IMR-90 (cell line): ENCODE measurements around the gene AGAP1. TPM values are rescaled to one million over a fixed set of nuclear protein-coding genes. Genes with fewer than 3 reads are reported as not detected.

ENCODE experiments used
- ATAC-seq: fragments of 200-7000 bp; cut with Tn5 transposase; 2 replicates; pipeline ENCODE4 v1.9.1; 2020; ENCODE audit warnings: low read depth, mild to moderate bottlenecking, moderate library complexity
- BruUV-seq: library from RNA; stranded (reverse); fragments of 400-500 nt; replicated peaks from 2 replicates; lab custom pipeline; 2021; lab: Mats Ljungman, UMichigan
- CTCF ChIA-PET: fragments of 300-600 bp; formaldehyde crosslinking; extraction: SDS; loops from one replicate; lab custom pipeline; 2021; ENCODE audit warnings: antibody characterized with exemption; lab: Yijun Ruan, JAX
- POLR2A ChIA-PET: fragments of 300-600 bp; sonication (Branson Sonifier 250); formaldehyde crosslinking; loops from one replicate; lab custom pipeline; 2022; ENCODE audit warnings: antibody characterized with exemption; ENCODE audit not compliant: unreplicated experiment; lab: Charles Lee
- DNase-seq: peaks from one replicate; pipeline ENCODE4 v3.0.0; 2013
- H2AFZ ChIP-seq: replicated peaks from 2 replicates; pipeline ENCODE3; 2013; ENCODE audit warnings: low read length, mild to moderate bottlenecking; ENCODE audit not compliant: poor library complexity
- H2AK5ac ChIP-seq: 2 replicates; pipeline ENCODE4 v1.6.1; 2013; ENCODE audit warnings: low read depth, low read length, inconsistent platforms
- H2AK9ac ChIP-seq: replicated peaks from 2 replicates; pipeline ENCODE3; 2013; ENCODE audit warnings: mild to moderate bottlenecking, low read depth, low read length, moderate library complexity; ENCODE audit not compliant: poor library complexity
- H2BK120ac ChIP-seq: 2 replicates; pipeline ENCODE4 v1.6.1; 2013; ENCODE audit warnings: low read depth, low read length, inconsistent platforms
- H2BK15ac ChIP-seq: 3 replicates; pipeline ENCODE4 v1.6.1; 2013; ENCODE audit warnings: low read depth, low read length, inconsistent platforms
- H2BK20ac ChIP-seq: 2 replicates; pipeline ENCODE4 v1.6.1; 2013; ENCODE audit warnings: low read depth, mild to moderate bottlenecking, inconsistent platforms, low read length, moderate library complexity
- H2BK5ac ChIP-seq: 2 replicates; pipeline ENCODE4 v1.6.1; 2013; ENCODE audit warnings: mild to moderate bottlenecking, low read depth, low read length, inconsistent platforms; ENCODE audit not compliant: poor library complexity, severe bottlenecking
- H3K14ac ChIP-seq: replicated peaks from 2 replicates; pipeline ENCODE4 v1.6.1; 2013; ENCODE audit warnings: low read depth, low read length, inconsistent platforms
- H3K18ac ChIP-seq: 2 replicates; pipeline ENCODE4 v1.6.1; 2013; ENCODE audit warnings: low read depth, low read length, control low read depth
- H3K23ac ChIP-seq: 2 replicates; pipeline ENCODE4 v1.6.1; 2013; ENCODE audit warnings: low read depth, low read length, inconsistent platforms
- H3K27ac ChIP-seq: 2 replicates; pipeline ENCODE4 v1.5.1; 2013; ENCODE audit warnings: mild to moderate bottlenecking, control low read depth, low read length; ENCODE audit not compliant: insufficient read depth
- H3K27me3 ChIP-seq: 2 replicates; pipeline ENCODE4 v1.6.1; 2013; ENCODE audit warnings: low read length; ENCODE audit not compliant: control insufficient read depth, insufficient read depth
- H3K36me3 ChIP-seq: 2 replicates; pipeline ENCODE4 v1.6.1; 2013; ENCODE audit warnings: low read length, mixed read lengths; ENCODE audit not compliant: control insufficient read depth, insufficient read depth
- H3K4ac ChIP-seq: 2 replicates; pipeline ENCODE4 v1.6.1; 2013; ENCODE audit warnings: low read depth, low read length, inconsistent platforms
- H3K4me1 ChIP-seq: 2 replicates; pipeline ENCODE4 v1.6.1; 2013; ENCODE audit warnings: low read length, mixed read lengths; ENCODE audit not compliant: control insufficient read depth, insufficient read depth
- H3K4me2 ChIP-seq: 2 replicates; pipeline ENCODE4 v1.6.1; 2013; ENCODE audit warnings: low read depth, mild to moderate bottlenecking, control low read depth, low read length, moderate library complexity
- H3K4me3 ChIP-seq: 2 replicates; pipeline ENCODE4 v1.5.1; 2013; ENCODE audit warnings: low read depth, mild to moderate bottlenecking, control low read depth, low read length, moderate library complexity; ENCODE audit not compliant: insufficient read depth
- H3K56ac ChIP-seq: 2 replicates; pipeline ENCODE4 v1.6.1; 2013; ENCODE audit warnings: low read length, inconsistent platforms; ENCODE audit not compliant: insufficient read depth; ENCODE audit errors: extremely low read depth
- H3K79me1 ChIP-seq, 2 experiments: 2 replicates each; pipeline ENCODE4 v1.6.1; 2013; ENCODE audit warnings: low read length in 2 of 2, inconsistent platforms in 1 of 2, low read depth in 1 of 2
- H3K9ac ChIP-seq: 2 replicates; pipeline ENCODE4 v1.6.1; 2013; ENCODE audit warnings: low read depth, low read length, control low read depth
- H3K9me1 ChIP-seq: 2 replicates; pipeline ENCODE4 v1.6.1; 2013; ENCODE audit warnings: low read length, inconsistent platforms; ENCODE audit not compliant: insufficient read depth
- H3K9me3 ChIP-seq: 2 replicates; pipeline ENCODE4 v1.6.1; 2013; ENCODE audit warnings: low read length; ENCODE audit not compliant: control insufficient read depth, insufficient read depth
- H4K20me1 ChIP-seq: 2 replicates; pipeline ENCODE4 v1.6.1; 2013; ENCODE audit warnings: low read length, inconsistent platforms; ENCODE audit not compliant: insufficient read depth
- H4K5ac ChIP-seq: 2 replicates; pipeline ENCODE4 v1.6.1; 2013; ENCODE audit warnings: mild to moderate bottlenecking, low read depth, low read length, control low read depth
- H4K8ac ChIP-seq, 2 experiments: 2 replicates each; pipeline ENCODE4 v1.6.1; 2013; ENCODE audit warnings: low read depth in 2 of 2, low read length in 2 of 2, control low read depth in 1 of 2, inconsistent platforms in 1 of 2
- H4K91ac ChIP-seq: 2 replicates; pipeline ENCODE4 v1.6.1; 2013; ENCODE audit warnings: low read depth, low read length, inconsistent platforms; ENCODE audit not compliant: insufficient read depth
- MAZ ChIP-seq: IDR thresholded peaks from 2 replicates; pipeline ENCODE4 v1.6.1; 2012; ENCODE audit warnings: low read depth, mild to moderate bottlenecking, low read length, improper control_type of control experiment, moderate library complexity, borderline replicate concordance
- NFE2L2 ChIP-seq: fragments of 150-350 bp; IDR thresholded peaks from 2 replicates; pipeline ENCODE4 v1.6.1; 2016; ENCODE audit warnings: low read depth, mild to moderate bottlenecking, low read length
- WGBS, 2 experiments: methylation state at CpG; one replicate each; pipeline versions ENCODE4 v1.1.5 to v1.1.7; 2013; ENCODE audit warnings: missing lambda C conversion rate in 2 of 2; ENCODE audit not compliant: insufficient read length in 1 of 2; ENCODE audit errors: extremely low coverage in 2 of 2; 5-methylcytosine and 5-hydroxymethylcytosine counted together
- dilution Hi-C: fragments of 300-500 bp; cut with HindIII; formaldehyde crosslinking; loops from one replicate; pipeline ENCODE4 v1.14.3; 2018; ENCODE audit warnings: low sequenced_read_pairs; ENCODE audit not compliant: unreplicated experiment
- in situ Hi-C: fragments of 300-500 bp; cut with MboI; formaldehyde crosslinking; loops from 3 replicates; pipeline ENCODE4 v1.14.3; 2019; ENCODE audit warnings: low sequenced_read_pairs, inconsistent platforms, mixed read lengths
- intact Hi-C: fragments of 100-400 bp; cut with micrococcal nuclease; formaldehyde crosslinking; loops from 2 replicates; pipeline ENCODE4 v1.10.0; 2022
- polyA plus RNA-seq, 3 experiments: library from polyadenylated mRNA; depleted of rRNA; stranded (reverse); fragments of >200 nt; gene quantifications; 2 replicates each; pipeline ENCODE4 v1.2.3, GENCODE V29; 2012; ENCODE audit warnings: low replicate concordance in 1 of 3
- total RNA-seq: library from RNA; depleted of rRNA; stranded (reverse); fragments of >200 nt; gene quantifications from 2 replicates; pipeline ENCODE4 v1.2.3, GENCODE V29; 2012

Gene AGAP1
- total and polyA plus RNA-seq, 2 of the 4 experiments (the other 2 are of a cell fraction), result 15.1 to 16.4 TPM

DNA sequence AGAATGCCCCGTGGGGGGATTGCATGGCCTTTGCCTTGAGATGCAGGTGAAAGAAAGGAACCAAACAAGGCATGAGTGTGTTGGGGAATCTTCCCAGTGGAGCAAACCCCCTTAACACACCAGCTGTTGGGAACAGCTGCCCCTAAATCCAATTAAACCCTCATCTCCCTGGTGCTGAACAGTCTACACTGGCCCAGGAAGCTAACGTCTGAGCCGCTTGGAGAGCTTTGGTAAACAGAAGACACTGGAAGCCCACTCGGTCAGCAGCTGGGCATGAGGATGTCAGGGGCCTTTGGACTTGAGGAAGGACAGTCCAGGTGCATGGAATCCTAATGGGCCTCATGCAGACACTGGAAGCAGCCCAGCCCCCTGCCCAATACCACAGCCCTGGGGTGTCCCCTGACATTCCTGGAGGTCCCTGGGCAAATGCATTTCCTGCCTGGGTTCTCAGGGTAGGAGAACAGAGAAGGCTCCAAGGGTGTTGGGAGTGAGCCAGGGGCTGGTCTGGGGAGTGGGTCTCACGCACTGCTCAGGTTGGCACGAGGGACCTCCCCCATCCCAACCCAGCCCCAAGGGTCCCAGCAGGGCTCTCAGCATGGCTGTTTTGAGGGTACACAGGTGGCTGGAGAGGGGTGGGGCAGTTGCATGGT, 636.6 kb downstream of the AGAP1 start:
- no peak overlapping the region for H3K9ac ChIP-seq
- no peak overlapping the region for H2BK120ac ChIP-seq
- H3K9me1 ChIP-seq, result no peaks in the 10 kb centered on the region; the same call in 1 of the 2 replicates
- TF ChIP-seq MAZ (no peak), NFE2L2 (no peak)
- no peak overlapping the region for H3K4ac ChIP-seq
- peak overlapping the region; percentile 13 for H2AK9ac ChIP-seq
- no peaks in the 10 kb centered on the region for H3K79me1 ChIP-seq
- no peaks in the 10 kb centered on the region for H3K9me3 ChIP-seq
- H2AFZ ChIP-seq, result no peak overlapping the region
- H2BK5ac ChIP-seq, result no peak overlapping the region
- ChIA-PET POLR2A (no interaction called here), CTCF (no interaction called here)
- no peaks in the 10 kb centered on the region for H3K36me3 ChIP-seq
- intact Hi-C loops, result no loop called here
- H4K20me1 ChIP-seq, result no peaks in the 10 kb centered on the region
- H3K14ac ChIP-seq, result no peak overlapping the region
- ATAC-seq, result no peak
- no peak overlapping the region for H2BK20ac ChIP-seq
- H3K23ac ChIP-seq, result no peak overlapping the region
- no peaks in the 10 kb centered on the region for H3K27me3 ChIP-seq
- no peak overlapping the region for H3K18ac ChIP-seq
- dilution Hi-C loops, result no loop called here
- no peak overlapping the region for H2BK15ac ChIP-seq
- no peaks in the 10 kb centered on the region for H3K4me1 ChIP-seq
- WGBS, 2 experiments, result no CpG with 5 or more reads among the region's 6 CpGs
- no peak overlapping the region for H4K91ac ChIP-seq
- no peak overlapping the region for H3K4me3 ChIP-seq
- H4K8ac ChIP-seq, result no peak overlapping the region
- in situ Hi-C loops, result no loop called here
- BruUV-seq, result no TSS peak
- no peak overlapping the region for H4K5ac ChIP-seq
- no peak overlapping the region for H2AK5ac ChIP-seq
- H3K56ac ChIP-seq, result no peak overlapping the region
- H3K27ac ChIP-seq, result no peak overlapping the region
- H3K4me2 ChIP-seq, result no peak overlapping the region
- DNase-seq, result no peak
